Osteocyte (in vitro differentiated cells): ENCODE results near the gene MTX2. TPM values are rescaled to one million over a fixed set of nuclear protein-coding genes. Genes with fewer than 3 reads are reported as not detected.
"Not testable (repeated sequence)": the region's sequence is repeated elsewhere in the genome, so short reads cannot be mapped to it uniquely, and the experiment has no call there.

Experiments used
- DNase-seq: peaks from one replicate; pipeline ENCODE4 v3.0.0; 2021; ENCODE audit warnings: mixed read lengths; ENCODE audit not compliant: unreplicated experiment; ENCODE audit errors: extremely low spot score
- H3K27ac Mint-ChIP-seq: one replicate; pipeline ENCODE4 v1.8.0; 2021; ENCODE audit warnings: mild to moderate bottlenecking, mixed read lengths; ENCODE audit not compliant: unreplicated experiment
- H3K27me3 Mint-ChIP-seq: one replicate; pipeline ENCODE4 v1.8.0; 2021; ENCODE audit warnings: mixed read lengths; ENCODE audit not compliant: unreplicated experiment
- H3K36me3 Mint-ChIP-seq: one replicate; pipeline ENCODE4 v1.8.0; 2021; ENCODE audit warnings: mixed read lengths; ENCODE audit not compliant: unreplicated experiment
- H3K4me1 Mint-ChIP-seq: one replicate; pipeline ENCODE4 v1.8.0; 2021; ENCODE audit warnings: mixed read lengths; ENCODE audit not compliant: unreplicated experiment
- H3K4me3 Mint-ChIP-seq: one replicate; pipeline ENCODE4 v1.8.0; 2021; ENCODE audit warnings: mild to moderate bottlenecking, moderate library complexity, mixed read lengths; ENCODE audit not compliant: unreplicated experiment
- H3K9me3 Mint-ChIP-seq: one replicate; pipeline ENCODE4 v1.8.0; 2021; ENCODE audit warnings: mixed read lengths; ENCODE audit not compliant: unreplicated experiment
- CTCF ChIP-seq: fragments of 200-600 bp; sonication (generic); IDR thresholded peaks from 2 replicates; pipeline ENCODE4 v1.5.0; 2021; ENCODE audit warnings: antibody characterized with exemption, mild to moderate bottlenecking, moderate library complexity
- total RNA-seq: library from RNA; stranded (reverse); gene quantifications from 2 replicates; pipeline ENCODE4 v1.2.1, GENCODE V29; 2021

The MTX2 gene
- total RNA-seq, 1 donor from 2014 or later: 23.6 TPM

GRCh38 chr2:176364273-176364977, 95.2 kb downstream of the MTX2 start:
- TF ChIP-seq CTCF: no peak

DNA sequence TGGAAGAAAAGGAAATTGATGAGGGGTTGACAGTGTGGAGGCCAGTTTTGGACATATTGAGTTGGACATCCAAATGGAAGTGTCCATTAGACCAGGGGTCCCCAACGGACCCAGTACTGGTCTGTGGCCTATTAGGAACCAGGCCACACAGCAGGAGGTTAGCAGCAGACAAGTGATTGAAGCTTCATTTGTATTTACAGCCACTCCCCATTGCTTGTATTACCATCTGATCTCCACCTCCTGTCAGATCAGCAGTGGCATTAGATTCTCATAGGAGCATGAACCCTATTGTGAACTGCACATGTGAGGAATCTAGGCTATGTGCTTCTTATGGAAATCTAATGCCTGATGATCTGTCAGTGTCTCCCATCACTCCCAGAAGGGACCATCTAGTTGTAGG, 99.1 kb downstream of the MTX2 start:
- Mint-ChIP-seq H3K4me3 (no peak overlapping the region), H3K27me3 (peaks cover 48% of the 10 kb centered on the region), H3K27ac (no peak overlapping the region), H3K9me3 (no peaks in the 10 kb centered on the region), H3K4me1 (no peaks in the 10 kb centered on the region), H3K36me3 (no peaks in the 10 kb centered on the region)
- DNase-seq: no peak
- no peak for TF ChIP-seq CTCF

More at GRCh38 chr2:176364273-176364977, 95.2 kb downstream of the MTX2 start:
- H3K4me3 Mint-ChIP-seq: no peak overlapping the region
- peaks cover 47% of the 10 kb centered on the region for H3K27me3 Mint-ChIP-seq
- no peak for DNase-seq
- no peak overlapping the region for H3K27ac Mint-ChIP-seq
- H3K36me3 Mint-ChIP-seq: no peaks in the 10 kb centered on the region
- H3K4me1 Mint-ChIP-seq: no peaks in the 10 kb centered on the region
- no peaks in the 10 kb centered on the region for H3K9me3 Mint-ChIP-seq

DNA sequence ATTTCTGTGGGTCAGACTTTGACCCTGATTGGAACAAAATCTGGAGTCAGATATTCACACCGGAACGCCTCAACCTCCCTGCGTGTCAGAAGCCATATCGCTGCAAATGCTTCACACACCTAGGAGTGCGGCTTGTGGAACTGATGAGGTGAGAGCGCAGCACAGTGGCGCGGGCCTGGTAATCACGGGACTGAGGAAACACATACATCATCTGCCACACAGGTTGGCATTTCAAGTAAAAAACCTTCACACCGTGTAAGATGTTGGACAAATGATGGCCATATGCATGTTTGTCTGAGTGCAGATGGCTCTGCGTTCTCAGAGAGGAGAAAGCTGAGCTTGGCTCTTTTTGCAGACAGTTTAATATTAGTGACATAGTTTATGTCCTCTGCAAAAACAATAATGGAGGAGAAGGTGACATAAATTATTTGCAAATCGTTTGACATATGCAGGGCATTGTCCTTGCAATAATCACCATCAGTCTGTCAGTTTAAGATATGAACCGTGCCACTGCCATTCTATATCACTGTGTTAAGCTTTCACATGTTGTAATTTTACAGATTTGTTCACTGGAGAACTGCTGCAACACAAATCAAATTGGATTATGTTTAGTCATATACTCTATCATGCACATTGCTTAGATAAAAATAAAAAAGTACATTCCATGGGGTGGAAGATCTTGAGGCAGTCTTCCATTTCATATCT, 101.4 kb downstream of the MTX2 start:
- H3K27me3 Mint-ChIP-seq: peaks cover 44% of the 10 kb centered on the region
- H3K36me3 Mint-ChIP-seq: no peaks in the 10 kb centered on the region
- H3K27ac Mint-ChIP-seq: no peak overlapping the region
- no peak for DNase-seq
- H3K9me3 Mint-ChIP-seq: no peaks in the 10 kb centered on the region
- TF ChIP-seq CTCF: no peak
- H3K4me1 Mint-ChIP-seq: no peaks in the 10 kb centered on the region
- no peak overlapping the region for H3K4me3 Mint-ChIP-seq

DNA sequence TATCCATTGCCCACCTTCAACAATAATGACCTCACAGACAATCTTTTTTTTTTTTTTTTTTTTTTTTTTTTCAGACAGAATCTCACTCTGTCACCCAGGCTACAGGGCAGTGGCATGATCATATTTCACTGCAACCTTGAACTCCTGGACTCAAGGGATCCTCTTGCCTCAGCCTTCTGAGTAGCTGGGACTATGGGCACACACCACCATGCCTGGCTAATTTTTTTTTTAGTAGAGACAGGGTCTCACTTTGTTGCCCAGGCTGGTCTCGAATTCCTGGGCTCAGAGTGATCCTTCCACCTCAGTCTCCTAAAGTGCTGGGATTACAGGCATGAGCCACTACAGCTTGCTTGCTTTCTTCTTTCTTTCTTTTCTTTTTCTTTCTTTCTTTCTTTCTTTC, 103.9 kb downstream of the MTX2 start:
- DNase-seq, H3K9me3 Mint-ChIP-seq, H3K36me3 Mint-ChIP-seq, H3K27ac Mint-ChIP-seq, H3K4me1 Mint-ChIP-seq, H3K4me3 Mint-ChIP-seq: not testable (repeated sequence)
- peaks cover 36% of the 10 kb centered on the region for H3K27me3 Mint-ChIP-seq

DNA sequence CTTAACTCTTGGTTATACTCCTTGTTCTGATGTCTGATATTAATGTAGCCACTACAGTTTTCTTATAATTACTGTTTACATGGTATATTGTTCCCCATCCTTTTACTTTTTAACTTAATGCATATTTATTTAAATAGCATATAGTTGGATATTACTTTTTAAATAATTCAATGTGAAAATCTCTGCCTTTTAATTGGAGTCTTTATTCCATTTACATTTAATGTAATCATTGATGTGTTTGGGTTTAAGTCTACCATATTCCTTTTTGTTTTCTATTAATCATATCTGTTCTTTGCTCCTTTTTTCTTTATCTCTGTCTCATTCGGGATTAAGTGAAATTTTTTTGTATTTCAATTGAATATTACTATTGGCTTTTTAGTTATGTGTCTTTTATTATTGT, 109.1 kb downstream of the MTX2 start:
- H3K27ac Mint-ChIP-seq: no peak overlapping the region
- peaks cover 19% of the 10 kb centered on the region for H3K9me3 Mint-ChIP-seq
- peaks cover 3% of the 10 kb centered on the region for H3K36me3 Mint-ChIP-seq
- TF ChIP-seq CTCF: no peak
- no peaks in the 10 kb centered on the region for H3K4me1 Mint-ChIP-seq
- H3K4me3 Mint-ChIP-seq: no peak overlapping the region
- no peak for DNase-seq
- peaks cover 35% of the 10 kb centered on the region for H3K27me3 Mint-ChIP-seq
